CD4-positive, alpha-beta T cell treated with Interleukin-6 for 4 hours (primary cell): ENCODE results near the gene SLC44A4.
A peak's percentile ranks its signal among the peaks of the same experiment; 100 is the strongest.
"Not testable (repeated sequence)": the region's sequence is repeated elsewhere in the genome, so short reads cannot be mapped to it uniquely, and the experiment has no call there.

Source experiments
- DNase-seq: peaks from one replicate; pipeline ENCODE4 v3.0.0-alpha.2; 2020; ENCODE audit warnings: mixed read lengths

The SLC44A4 gene

DNA sequence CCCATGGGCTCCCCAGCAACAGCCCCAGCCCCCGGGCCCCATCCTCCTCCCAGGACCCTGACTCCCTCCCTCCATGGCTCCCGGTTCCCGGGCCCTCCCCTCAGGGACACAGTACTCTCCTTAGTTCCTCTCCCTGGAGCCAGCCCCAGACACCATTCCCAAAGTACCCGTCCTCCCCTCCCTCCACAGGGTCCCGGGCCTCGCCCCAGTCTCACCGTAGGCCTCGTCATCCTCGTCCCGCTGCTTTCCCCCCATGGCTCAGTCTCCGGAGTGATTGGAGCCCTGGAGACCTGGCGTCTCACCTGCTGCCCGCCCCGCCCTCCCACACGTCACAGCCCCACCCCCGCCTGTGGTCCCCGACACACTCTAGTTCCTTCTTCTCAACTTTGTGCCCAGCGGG lies at the start of gene SLC44A4:
Gene SLC44A4 (minus strand): TSS at position 272 of the 400 bp plus-strand sequence. CDS start 17 bp downstream, at position 255.
- DNase-seq: no peak

DNA sequence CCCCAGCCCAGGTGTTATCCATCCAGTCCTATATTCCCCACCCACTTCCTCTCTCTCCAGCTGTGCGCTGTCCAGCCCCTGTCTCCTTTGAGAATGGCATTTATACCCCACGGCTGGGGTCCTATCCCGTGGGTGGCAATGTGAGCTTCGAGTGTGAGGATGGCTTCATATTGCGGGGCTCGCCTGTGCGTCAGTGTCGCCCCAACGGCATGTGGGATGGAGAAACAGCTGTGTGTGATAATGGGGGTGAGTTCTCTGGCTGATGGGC lies 49.8 kb upstream of the SLC44A4 start:
- DNase-seq: no peak

DNA sequence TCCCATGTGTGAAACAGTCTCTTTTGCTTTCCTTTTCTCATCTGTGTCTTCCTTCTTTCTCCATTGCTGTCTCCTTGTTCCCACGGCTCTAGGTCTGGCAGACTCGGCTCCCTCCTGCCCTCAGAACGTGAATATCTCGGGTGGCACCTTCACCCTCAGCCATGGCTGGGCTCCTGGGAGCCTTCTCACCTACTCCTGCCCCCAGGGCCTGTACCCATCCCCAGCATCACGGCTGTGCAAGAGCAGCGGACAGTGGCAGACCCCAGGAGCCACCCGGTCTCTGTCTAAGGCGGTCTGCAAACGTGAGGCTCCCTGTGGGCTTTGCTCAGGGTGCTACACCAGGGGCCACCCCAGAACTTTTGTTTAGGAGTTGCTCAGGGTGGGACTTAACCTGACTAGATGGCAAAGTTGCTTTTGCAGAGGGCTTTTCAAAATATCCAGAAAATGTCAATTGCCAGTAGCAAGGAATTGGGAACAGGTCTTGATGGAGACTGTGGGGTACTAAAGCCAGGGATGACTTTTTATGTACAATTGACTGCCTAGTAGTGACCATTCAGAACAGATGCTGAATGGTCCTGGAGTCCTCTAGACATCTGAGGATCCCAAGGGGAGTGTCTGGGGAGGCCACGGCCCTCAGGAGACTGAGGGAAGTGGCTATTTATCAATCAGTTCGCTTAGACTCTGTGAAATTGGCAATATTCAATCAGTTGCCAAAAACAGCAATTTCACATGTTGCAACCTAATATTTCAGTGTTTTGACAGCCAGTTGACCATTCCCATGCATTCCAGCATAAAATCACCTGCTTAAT lies 49.3 kb upstream of the SLC44A4 start:
- DNase-seq: no peak

DNA sequence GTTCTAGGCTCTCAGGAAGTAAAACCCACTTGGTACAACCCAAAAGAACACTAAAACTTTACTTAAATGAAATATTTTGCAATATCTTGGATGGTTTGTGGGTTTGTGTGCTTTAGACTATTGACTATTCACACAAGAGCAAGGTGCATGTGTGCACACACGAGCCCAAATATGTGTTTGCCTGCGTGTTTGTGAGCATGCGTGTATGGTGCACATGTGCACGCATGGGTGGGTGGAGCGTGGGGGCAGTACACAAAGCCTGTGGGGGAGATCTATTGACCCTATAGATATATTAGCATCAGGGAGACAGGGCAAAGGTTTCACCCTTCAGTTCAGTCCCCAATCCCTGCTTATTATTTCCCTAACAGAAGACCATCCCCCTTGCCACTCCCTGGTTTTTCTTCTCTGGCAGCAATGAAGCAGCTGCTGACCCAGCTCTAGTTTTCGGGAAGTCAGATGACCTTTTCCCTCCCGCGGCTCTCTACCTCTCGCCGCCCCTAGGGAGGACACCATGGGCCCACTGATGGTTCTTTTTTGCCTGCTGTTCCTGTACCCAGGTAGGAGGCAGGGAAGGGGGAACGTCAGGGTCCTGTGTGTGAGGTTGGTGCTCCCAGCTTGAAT lies 48.6 kb upstream of the SLC44A4 start, which contains the start of gene C2:
Gene C2 (plus strand): TSS at position 476 of the 621 bp plus-strand sequence. CDS start 36 bp downstream, at position 512.
- DNase-seq: no peak

DNA sequence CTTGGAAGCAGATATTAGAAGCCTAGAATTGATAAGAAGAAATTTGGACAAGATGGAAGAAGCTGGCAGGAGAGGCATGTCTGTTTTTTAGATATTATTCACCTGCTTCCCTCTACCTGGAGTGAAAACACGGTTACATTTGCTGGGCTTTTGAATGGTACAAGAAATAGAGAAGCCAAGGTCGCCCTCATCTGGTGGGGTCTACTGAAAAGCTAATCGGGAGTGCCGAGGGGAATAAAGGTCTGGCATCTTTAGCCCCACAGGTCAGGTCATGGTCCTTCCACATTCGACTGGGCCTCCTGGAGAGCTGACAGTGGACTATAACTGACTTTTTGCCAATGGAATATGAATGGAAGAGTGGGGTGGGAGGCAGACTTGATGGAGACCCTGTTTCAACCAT lies 44.1 kb upstream of the SLC44A4 start:
- peak; percentile 49 for DNase-seq

DNA sequence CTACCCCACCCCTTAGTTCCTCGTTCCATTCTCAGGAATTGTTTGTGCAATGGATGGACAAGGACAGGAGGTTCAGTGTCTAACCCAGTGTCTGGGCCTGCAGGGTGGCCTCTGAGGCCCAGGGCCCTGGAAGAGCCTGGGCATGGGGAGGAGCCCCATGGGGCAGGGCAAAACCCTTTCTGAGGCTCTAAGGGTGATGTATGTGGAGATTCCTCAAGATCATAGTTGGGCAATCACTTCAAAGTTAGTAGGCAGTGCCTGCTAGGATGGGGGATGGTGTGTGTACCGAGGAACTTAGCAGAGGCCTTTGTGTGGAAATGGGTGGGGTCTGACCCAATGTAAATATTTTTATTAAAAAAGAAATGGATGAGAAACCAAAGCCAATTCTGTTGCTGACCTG lies 42.0 kb upstream of the SLC44A4 start:
- no peak for DNase-seq

DNA sequence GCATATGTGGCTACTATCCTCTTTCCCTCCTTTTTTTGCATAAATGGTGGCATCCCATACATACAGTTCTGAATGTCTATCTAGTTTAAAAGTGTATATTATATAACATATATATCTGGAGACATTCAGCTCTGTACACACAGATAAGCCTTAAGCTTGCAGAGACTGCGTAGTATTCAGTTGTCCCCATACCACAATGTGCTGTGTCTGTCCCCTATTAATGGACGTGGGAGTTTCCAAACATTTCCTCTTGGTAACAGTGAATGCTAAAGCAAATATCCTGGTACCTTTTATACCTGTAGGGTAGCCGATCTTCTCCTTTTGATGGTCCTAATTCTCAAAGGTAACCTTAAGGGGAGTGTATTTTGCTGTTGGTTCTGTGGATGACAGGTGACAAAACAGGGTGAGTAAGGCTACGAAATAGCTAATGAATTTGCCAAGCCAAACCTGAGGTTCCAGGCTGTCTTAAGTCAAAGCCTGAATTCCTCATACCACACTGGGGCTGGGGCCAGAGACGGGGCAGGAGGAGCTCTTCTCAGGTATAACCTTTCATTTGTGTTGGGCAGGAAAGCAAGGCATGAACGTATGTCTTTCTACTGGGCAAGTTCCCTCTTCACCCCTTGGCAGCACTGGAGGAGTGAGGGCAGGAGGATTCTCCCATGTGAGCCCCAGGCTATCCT lies 41.0 kb upstream of the SLC44A4 start:
- no peak for DNase-seq

DNA sequence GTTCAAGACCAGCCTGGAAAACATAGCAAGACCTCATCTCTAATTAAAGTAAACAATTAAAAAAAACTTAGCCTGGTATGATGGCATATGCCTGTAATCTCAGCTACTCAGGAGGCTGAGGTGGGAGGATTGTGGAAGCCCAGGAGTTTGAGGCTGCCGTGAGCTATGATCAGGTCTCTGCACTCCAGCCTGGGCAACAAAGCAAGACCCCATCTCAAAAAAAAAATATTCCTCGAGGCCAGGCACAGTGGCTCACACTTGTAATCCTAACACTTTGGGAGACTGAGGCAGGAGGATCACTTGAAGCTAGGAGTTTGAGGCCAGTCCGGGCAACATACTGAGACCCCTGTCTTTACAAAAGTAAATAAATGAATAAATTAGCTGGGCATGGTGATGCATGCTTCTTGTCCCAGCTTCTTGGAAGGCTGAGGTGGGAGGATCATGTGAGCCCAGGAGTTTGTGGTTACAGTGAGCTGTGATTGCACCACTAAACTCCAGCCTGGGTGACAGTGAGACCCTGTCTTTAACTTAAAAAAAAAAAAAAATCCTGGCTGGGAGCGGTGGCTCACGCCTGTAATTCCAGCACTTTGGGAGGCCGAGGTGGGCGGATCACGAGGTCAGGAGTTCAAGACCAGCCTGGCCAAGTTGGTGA lies 39.4 kb upstream of the SLC44A4 start:
- DNase-seq: no peak

DNA sequence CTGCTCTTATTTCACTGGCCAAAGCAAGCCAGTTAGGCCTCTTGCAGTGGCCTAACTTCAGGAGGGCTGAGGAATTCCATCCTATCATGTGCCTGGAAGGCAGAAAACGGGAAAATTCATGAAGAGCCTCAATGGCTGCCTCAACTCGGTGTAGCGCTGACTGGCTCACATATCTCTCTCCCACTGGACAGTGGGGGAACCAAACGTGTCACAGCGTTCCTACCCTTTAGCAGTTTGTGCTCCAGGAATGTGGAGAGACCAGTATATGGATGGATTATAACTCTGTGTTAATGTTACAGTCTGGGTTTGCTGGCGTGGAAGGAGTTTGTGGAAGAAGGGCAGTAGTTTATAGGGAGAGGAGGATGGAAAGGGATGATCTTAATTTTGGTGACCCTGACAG lies 37.0 kb upstream of the SLC44A4 start:
- DNase-seq: no peak

DNA sequence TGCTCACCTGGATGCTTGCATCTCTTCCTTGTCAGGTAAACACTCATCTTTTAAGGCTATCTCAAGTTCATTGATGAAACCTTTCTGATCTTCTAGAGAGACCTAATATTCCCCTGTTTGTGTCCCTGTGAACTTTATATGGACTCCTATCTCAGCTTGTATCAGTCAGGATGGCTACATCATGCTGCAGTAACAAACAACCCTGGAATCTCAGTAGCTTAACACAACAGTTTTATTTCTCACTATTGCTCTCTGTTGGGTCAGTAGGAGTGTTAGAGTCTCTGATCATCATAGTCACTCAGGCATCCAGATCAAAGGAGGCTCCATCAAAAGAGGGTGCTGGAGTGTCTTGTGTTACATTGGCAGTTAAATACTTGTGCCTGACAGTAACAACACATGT lies 36.6 kb upstream of the SLC44A4 start:
- no peak for DNase-seq

DNA sequence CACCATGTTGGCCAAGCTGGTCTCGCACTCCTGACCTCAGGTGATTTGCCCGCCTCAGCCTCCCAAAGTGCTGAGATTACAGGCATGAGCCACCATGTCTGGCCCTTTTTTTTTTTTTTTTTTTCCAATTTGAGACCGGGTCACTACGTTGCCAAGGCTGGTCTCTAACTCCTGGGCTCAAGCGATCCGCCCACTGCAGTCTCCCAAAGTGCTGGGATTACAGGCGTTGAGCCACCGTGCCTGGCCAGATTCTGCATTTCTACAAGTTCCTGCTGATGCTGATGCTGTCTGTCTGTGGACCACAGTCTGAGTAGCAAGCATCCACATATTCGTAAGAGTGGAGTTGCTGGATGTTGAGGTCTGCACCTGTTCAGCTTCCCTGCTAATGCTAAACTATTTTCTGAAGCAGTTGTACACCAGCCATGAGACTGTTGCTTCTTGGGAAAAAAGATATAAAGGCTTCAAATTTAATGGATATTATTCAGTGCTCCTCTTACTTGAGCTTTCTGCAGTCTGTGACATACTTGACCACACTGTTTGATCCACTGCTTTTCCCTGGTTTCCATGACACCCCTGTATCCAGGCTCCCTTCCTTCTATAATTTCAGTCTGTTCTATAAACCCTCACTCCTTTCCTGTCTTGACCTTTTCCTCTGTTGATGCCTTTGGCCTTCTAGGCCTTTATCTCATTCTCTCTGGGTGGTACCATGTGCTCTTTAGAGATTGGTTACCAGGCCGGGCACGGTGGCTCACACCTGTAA lies 33.2 kb upstream of the SLC44A4 start:
- DNase-seq: no peak

DNA sequence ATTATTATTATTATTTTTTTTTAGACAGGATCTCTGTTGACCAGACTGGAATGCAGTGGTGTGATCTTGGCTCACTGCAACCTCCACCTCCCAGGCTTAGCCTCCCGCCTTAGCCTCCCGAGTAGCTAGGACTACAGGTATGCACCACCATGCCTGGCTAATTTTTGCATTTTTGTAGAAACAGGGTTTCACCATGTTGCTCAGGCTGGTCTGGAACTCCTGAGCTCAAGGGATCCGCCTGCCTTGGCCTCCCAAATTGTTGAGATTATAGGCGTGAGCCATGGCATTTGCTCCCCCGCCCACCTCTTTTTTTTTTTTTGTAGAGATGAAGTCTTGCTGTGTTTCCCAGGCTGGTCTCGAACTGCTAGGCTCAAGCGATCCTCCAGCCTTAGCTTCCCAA lies 30.5 kb upstream of the SLC44A4 start:
- DNase-seq: not testable (repeated sequence)

DNA sequence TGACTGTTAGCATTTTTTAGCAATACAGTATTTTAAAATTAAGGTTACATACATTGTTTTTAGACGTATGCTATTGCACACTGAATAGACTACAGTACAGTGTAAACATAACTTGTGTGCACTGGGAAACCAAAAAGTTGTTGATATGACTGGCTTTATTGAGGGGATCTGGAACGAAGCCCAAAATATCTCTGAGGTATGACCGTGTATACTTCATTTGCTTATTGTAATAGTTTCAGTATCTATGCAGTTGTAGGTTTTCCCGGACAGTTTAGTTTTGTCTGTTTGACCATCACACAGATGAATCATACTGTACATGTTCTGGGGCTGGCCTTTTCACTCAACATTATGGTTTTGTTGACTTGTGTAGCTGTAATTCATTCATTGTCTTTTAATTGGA lies 30.0 kb upstream of the SLC44A4 start:
- no peak for DNase-seq

DNA sequence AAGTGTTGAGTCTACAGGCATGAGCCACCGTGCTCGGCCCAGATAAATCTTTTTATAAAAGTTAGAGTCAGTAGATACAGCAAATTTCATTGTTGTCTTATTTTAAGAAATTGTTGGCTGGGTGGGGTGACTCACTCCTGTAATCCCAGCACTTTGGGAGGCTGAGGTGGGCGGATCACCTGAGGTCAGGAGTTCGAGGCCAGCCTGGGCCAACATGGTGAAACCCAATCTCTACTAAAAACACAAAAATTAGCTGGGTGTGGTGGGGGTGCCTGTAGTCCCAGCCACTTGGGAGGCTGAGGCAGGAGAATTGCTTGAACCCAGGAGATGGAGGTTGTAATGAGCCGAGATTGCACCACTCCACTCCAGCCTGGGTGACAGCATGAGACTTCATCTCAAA lies 29.5 kb upstream of the SLC44A4 start:
- not testable (repeated sequence) for DNase-seq

DNA sequence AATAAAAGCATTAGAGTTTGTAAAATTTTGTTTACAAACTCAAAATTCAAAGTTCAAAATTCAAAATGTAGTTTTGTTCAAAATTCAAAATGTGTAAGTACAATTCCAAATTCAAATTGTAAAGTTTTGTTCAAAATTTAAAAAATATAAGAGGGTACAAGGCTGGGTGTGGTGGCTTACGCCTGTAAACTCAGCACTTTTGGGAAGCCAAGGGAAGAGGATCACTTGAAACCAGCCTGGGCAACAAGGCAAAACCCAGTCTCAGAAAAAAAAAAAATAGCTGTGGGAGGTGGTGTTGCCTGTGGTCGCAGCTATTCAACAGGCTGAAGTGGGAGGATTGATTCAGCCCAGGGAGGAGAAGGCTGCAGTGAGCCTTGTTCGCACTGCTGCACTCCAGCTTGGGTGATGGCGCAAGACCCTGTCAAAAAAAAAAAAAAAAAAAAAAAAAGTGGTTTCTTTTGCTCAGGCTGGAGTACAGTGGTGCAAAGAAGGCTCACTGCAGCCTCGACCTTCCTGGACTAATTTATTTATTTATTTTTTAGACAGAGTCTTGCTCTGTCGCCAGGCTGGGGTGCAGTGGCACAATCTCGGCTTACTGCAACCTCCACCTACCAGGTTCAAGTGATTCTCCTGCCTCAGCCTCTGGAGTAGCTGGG lies 28.5 kb upstream of the SLC44A4 start:
- no peak for DNase-seq

DNA sequence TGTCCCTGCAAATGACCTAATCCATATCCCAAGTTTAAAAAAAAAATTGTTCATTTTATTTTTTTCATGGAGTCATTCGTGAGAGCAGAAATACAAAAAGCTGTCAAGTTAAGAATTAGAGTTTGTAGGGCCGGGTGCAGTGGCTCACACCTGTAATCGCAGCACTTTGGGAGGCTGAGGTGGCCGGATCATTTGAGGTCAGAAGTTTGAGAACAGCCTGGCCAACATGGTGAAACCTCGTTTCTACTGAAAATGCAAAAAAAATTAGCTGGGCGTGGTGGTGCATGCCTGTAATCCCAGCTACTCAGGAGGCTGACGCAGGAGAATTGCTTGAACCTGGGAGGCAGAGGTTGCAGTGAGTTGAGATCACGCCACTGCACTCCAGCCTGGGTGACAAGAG lies 27.9 kb upstream of the SLC44A4 start:
- not testable (repeated sequence) for DNase-seq

DNA sequence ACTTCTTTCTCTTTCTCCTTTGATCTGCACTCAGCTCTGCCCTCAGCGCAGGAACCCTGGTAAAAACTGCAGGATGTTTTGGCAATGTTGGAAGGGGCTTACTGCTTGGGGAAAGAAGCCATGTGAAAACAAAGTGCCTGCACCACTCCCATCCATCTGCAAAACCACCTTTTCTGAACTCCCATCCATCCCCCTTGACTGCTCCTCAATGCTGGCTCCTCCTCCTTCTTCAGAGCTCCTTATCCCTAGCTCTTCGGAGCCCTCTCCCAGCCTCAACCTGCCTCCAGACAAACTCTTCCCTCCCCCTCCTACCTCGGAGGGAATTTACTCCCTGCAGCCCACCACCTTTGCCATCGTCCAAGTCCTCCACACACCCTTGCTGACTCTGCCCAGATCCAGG lies 27.3 kb upstream of the SLC44A4 start:
- DNase-seq: no peak

DNA sequence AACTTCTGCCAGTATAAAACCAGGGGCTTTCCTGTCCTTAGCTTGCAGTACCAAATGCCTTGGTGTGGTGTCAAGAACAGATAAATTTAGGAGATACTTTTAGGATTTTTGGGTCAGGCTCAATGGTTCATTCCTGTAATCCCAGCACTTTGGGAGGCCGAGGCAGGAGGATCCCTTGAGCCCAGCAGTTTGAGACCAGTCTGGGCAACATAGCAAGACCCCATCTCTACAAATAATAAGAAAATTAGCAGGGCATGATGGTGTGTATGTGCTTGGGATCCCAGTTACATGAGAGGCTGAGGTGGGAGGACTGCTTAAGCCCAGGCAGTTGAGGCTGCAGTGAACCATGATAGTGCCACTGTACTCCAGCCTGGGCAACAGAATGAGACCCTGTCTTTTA lies 26.2 kb upstream of the SLC44A4 start:
- no peak for DNase-seq

DNA sequence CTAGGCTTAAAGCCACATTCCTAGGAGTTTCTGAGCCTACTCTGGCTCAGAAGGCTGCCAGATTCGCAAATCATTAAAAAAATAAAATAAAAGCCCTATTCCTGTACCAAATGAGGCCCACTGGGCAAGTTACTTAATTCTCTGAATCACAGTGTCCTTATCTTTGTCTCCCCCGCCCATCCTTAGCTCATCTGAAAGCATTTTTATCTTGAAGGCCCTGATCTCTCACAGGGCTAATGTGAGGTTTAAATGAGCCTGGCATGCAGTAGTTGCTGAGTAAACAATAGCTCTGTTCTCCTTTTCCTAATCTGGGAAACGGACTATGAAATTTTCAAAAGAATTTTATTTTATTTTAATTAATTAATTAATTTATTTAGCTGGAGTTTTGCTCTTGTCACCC lies 25.2 kb upstream of the SLC44A4 start:
- DNase-seq: no peak

DNA sequence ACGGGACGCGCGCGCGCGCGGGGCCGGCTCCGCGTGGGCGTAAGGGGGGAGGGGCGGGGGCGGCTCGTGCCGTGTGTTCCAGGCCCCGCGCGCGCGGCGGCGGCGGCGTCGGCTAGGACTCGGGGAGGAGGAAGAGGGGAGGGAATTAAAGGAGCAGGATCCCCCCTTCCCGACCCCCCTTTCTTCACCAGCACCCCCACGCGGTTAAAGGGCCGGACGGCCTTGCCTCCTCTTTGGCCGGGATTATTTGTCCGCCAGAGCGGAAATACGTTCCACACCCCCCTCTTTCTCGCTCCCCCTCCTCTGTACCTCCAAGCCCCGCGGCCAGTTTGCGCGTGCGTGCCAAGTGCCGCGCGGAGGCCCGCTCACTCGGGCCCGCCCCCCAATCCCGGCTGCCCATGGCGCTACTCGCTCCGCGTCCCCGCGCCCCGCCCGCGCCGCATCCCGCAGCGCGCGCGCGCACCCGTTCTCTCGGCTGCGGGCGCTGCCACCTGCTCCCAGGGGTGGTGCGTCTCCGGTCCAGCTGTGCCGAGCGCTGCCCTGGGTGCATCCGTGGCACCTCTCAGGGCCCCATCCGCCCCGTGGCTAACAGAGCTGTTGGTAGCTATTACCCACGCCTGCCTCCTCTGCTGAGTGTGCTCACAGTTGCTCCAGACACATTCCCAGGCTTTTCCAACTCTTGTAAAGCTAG lies 23.3 kb upstream of the SLC44A4 start, which contains the start of gene ZBTB12:
Gene ZBTB12 (minus strand): TSS at position 134 of the 691 bp plus-strand sequence. CDS start 781 bp downstream, outside the sequence.
- peak; percentile 91 for DNase-seq

DNA sequence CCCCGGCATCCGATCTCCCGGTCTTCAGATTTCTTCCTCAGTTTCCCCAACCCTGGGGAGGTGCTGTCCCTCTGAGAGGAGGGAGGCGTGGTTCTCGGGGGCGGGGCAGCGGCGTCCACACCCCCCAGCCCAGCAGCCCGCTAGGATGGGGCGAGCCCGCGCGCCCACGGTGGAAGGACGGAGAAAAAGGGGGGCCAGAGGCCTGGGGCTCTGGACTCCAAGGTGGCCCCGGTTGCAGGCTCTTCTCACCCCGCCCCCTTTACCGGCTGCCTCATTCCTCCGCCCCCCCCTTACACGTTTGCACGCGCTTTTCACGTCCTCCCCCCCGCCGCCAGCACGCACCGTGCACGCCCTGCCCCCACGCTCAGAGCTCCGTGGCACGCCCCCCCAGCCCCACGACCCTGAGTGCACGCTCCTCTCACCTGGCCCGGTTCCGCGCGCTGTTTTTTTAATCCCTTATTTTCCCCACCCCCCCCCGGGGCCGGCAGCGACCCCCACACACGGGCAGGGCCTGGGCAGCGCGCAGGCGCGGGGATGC lies 22.7 kb upstream of the SLC44A4 start:
- DNase-seq: peak; percentile 83
